IPS-NIHi7 (cell line): Measurements from ENCODE around the gene EHMT1.
"Not testable (repeated sequence)": the region's sequence is repeated elsewhere in the genome, so short reads cannot be mapped to it uniquely, and the experiment has no call there.

Experiments
- DNase-seq: peaks from one replicate; pipeline ENCODE4 v3.0.0; 2012; ENCODE audit warnings: mixed read lengths; ENCODE audit errors: extremely low spot score

EHMT1 gene

GRCh38 chr9:137804908-137805630 lies 186.3 kb downstream of the EHMT1 start:
- DNase-seq: no peak

GRCh38 chr9:137807721-137808703 lies 189.2 kb downstream of the EHMT1 start:
- no peak for DNase-seq

- DNase-seq: no peak
Measured at GRCh38 chr9:137809040-137809576, 190.3 kb downstream of the EHMT1 start.

GRCh38 chr9:137809726-137810450 lies 191.1 kb downstream of the EHMT1 start:
- DNase-seq: not testable (repeated sequence)

DNA sequence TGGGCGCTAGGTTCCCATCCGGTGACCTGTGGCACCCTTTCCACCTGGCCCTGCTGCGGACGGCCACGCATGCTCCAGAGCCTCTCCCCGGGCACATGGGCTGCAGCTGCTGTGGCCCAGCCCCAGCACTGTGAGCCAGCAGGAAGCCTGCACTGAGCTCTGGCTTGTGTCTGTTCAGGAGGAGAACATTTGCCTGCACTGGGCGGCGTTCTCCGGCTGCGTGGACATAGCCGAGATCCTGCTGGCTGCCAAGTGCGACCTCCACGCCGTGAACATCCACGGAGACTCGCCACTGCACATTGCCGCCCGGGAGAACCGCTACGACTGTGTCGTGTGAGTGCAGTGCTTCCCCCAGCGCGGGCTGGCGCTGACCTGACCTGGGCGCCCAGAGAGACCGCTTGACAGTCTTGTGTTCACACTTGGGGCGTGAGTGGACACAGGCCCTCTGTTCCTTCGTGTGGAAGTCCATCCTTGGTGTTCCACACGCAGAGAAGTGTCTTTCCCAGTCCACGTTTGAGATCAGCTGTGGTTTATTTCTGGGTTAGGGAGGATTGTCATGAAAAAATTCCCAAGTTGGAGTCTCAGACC lies 192.6 kb downstream of the EHMT1 start:
- DNase-seq: no peak

DNA sequence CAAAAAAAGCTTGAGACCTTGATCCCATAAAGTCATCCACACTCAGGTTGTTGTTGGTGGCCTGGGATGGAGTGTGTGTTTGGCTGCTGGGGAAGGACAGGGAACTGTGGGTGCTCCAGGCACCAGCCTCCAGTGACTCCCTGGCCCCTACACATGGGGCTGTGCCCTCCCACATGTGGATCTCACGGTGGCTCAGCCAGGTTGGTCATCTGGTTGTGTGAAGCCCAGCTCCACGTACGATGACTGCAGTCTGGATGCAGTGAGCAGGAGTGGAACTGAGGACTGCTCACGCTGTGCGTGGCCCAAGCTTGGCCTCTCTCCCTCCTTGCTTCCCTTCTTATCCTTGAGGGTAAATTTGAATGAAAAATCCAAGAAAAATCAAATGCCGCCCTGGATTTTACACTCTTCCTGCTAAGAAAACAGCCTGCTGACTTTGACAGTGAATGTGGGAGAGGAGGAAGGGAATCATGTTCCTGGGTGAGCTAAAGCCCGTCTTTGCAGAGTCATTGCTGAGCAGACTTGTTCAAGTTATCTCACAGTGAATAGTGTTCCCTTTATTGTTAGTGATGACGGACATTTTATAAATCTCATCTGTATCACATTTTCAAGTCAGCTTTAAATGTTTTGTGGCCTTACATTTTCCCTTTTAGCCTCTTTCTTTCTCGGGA lies 193.7 kb downstream of the EHMT1 start:
- no peak for DNase-seq

GRCh38 chr9:137813167-137813566 lies 194.4 kb downstream of the EHMT1 start:
- DNase-seq: no peak

DNA sequence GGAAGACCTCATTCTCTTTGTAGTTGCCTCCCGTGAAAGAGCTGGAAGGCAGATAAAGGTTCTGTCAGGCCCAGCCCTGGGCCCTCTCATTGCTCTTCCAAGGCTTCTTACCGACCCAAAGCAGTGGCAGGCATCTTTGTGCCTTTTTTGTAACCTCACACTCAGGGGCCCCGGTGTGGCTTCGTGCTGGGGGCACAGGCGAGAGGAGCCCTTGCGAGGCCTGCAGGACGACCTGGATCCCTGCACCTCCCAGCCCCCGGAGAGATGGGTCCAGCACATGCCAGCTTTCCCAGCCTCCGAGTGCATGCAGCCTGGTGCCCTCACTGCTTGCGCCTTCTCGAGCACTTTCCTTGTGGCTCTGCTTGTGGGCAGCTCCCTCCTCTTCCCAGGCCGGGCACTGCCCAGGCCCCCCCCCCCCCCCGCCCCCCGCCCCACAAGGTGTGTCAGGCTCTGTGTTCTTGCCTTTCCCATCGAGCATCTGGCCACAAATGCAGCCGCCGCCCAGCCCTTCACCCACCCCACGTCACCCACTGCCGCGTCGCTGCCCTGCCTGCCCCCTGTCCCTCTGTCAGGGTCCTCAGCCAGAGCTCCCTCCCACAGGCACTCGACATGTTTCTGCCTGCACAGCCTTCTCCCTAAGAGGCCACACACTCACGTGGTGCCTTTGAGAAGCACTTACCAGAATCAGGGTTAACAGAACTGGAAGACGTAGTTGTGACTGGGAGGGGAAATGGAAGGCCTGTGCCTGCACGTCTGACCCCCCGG lies 195.0 kb downstream of the EHMT1 start:
- no peak for DNase-seq

- no peak for DNase-seq
Measured at GRCh38 chr9:137814436-137814835, 195.6 kb downstream of the EHMT1 start.

DNA sequence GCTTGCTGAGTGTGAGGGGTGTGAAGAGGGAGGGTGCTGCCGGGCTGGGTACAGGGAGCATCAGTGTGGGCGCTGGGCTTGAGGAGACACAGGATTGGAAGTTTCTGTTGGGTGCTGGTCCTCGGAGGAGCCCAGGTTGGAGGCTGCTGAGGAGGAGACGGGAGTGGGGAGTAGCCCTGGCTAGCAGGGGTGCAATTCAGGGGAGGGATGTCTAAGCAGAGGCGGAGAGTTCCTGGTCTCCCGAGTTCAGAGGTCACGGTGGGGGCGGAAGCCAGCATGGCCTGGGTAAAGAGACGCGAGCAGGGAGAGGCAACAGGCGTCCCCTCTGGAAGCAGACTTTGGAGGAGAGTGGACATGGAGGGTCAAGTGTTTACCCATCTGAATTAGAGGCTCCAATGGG lies 196.0 kb downstream of the EHMT1 start:
- no peak for DNase-seq

DNA sequence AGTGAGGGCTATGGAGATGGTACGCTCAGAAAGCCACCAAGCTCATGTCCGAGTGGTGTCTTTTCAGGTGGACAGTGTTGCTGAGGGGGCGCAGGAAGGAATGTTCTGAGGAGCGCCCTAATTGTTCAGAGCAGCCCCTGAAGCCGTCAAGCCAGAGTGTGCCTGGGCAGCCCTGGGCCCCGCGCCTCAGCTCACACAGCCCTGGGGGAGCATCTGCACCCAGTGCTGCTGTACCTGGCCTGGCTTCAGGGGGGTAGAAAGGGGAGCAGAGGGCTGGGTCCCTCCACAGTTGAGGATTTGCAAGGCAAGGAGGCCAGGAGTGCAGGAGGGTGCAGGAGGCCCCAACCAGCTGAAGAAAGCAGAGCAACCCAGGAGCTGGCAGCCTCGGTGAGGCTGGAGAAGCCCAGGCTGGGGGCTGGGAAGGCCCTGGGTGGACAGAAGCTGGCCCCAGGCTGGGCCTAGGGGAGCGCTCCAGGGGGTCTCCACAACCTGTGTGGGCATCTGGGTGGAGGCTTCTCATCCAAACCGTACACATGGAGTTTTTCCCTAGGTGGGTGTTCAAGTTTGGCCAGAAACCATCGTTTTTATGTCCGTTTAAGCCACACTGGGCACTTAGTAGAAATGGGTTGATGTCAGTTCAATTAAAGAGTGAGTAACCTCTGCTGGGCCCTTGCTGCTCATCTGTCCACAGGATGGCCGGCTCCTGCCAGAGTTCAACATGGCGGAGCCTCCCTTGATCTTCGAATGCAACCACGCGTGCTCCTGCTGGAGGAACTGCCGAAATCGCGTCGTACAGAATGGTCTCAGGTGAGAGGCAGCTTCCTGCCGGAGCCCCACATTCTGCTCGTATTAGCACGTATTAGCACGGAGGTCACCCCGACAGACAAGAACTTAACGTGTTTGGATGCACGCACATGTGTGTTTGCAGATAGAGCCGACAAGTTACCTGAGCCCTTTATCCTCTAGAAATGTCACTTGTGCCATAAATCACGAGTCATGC lies 196.8 kb downstream of the EHMT1 start:
- no peak for DNase-seq

GRCh38 chr9:137816531-137817235 lies 197.9 kb downstream of the EHMT1 start:
- DNase-seq: no peak

DNA sequence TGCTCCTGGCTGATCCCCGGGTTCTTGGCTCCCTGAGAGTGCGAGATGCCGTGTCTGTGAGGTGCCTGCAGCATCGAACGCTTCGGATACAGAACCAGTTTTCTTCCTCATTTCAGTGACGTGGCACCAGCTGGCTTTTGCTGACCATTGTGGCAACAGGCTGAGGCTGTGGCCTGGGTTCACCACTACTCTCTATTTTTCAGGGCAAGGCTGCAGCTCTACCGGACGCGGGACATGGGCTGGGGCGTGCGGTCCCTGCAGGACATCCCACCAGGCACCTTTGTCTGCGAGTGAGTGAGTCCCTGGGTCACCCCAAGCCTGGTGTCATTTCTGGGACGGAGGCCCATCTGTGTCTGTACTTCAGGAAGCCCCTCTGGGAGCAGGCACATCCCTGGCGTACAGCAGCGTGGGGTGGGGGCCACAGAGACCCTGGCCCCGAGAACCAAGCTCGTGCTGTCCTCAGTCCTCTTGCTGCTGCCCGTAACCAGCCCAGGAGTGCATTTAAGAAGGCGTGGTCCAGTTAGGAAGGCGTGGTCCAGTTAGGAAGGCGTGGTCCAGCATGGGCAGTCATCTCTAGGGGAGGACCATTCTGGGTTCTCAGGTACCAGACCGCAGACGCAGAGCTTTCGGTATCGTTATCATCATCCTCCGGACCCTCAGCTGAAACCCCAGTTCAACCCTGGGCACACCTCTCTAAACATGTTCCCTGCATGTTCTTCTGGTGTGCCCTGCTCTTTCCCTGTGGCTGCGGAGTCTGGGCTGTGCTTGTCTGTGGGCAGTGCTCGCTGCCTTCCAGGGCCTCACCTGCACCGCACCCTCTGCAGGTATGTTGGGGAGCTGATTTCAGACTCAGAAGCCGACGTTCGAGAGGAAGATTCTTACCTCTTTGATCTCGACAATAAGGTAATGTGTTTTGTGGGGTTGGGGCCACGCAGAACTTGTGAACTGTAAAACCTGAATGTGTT lies 198.7 kb downstream of the EHMT1 start:
- no peak for DNase-seq

DNA sequence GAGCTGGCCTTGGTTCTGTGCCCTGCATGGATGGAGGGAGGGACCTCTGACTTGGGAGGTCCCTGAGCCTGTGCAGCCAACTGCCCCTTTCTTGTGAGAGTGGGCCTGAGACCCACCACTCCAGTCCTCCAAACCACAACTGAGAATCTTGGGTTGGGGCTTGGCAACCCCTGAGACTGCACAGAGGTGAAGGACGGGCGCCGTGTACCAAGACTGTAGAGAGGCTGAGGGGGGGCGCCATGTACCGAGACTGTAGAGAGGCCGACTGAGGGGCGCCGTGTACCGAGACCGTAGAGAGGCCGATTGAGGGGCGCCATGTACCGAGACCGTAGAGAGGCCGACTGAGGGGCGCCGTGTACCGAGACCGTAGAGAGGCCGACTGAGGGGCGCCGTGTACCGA lies 199.5 kb downstream of the EHMT1 start:
- no peak for DNase-seq

DNA sequence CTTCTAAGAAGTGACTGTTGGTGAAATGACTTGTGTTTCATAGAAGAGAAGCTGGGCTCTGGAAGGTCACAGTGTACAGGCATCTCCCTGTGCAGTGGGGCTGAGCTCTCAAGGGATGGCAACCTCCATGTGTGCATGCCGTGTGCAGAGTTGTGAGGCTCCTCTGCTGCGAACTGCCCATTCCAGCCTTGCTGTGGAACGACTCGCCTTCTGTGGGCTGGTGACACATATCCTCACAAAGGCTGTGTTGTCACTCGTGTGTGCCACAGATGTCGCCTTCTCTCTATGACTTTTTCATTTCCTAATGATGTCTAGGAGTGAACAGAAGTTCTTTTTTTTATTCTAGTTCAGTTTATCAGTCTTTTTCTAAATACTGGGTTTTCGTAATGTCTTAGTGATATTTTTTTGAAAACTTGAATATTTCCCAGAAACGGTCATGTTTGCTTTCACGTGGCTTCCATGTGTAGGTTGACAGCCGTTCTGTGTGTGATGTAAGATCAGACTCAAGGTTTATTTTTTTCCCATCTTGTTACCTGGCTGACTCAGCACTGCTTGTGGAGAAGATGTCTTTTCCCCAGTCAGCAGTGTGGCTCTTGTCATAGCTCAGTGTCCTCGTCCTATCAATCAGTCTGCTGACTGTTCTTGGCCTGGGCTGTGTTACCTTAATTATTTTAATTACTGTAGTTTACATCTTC lies 201.5 kb downstream of the EHMT1 start:
- no peak for DNase-seq

DNA sequence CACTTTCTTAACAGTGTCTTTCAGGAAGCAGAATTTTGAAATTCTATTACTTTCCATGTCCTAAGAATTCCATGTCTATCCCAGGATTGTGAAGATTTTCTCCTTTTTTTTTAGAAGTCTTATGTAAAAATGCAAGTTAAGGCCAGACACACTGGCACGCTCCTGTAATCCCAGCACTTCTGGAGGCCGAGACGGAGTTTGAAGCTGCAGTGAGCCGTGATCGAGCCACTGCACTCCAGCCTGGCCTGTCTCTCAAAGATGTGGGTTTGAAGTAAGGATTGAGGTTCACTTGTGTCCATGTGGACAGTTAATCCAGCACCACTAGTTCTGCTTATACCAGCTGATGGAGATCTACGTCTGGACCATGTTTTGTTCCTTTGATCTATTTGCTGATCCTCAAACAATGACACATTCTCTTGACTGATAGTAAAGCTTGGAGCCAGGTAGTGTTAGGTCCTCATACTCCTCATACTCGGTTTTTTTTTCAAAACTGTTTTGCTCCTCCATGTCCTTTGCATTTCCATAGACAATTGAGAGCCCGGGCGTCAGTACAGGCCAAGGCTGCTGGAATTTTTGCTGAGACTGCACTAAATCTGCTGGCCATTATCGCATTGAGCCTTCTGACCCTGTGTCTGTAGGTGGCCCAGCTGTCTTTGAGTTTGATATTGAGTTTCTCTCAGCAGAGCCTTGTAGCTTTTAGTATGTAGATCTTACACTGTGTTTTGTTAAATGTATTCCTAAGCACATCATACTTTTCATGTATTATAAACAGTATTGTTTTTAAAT lies 205.4 kb downstream of the EHMT1 start:
- DNase-seq: no peak
